ENCODE data around the gene COL4A4. TPM values are rescaled to one million over a fixed set of nuclear protein-coding genes. Genes with fewer than 3 reads are reported as not detected.

COL4A4 gene
- total RNA-seq, 1 donor from 2014 or later, result 0.41 TPM

- Mint-ChIP-seq H3K27ac (no peak overlapping the region), H3K4me1 (ENCODE audit: low read depth) (no peaks in the 10 kb centered on the region), H3K9me3 (ENCODE audit: low read depth) (no peaks in the 10 kb centered on the region), H3K4me3 (ENCODE audit: low read depth) (no peak overlapping the region), H3K27me3 (no peaks in the 10 kb centered on the region), H3K36me3 (ENCODE audit: insufficient read depth) (no peaks in the 10 kb centered on the region)
- no peak for DNase-seq (ENCODE audit: low spot score, unreplicated experiment)
- no peak for TF ChIP-seq CTCF (IDR thresholded peaks at IDR 0.05; ENCODE audit: unreplicated experiment)
Measured at GRCh38 chr2:227025510-227025909, 138.5 kb downstream of the COL4A4 start.

- H3K27ac Mint-ChIP-seq, result no peak overlapping the region
- no peaks in the 10 kb centered on the region for H3K27me3 Mint-ChIP-seq
- no peaks in the 10 kb centered on the region for H3K36me3 Mint-ChIP-seq (ENCODE audit: insufficient read depth)
- DNase-seq (ENCODE audit: low spot score, unreplicated experiment), result no peak
- no peak for TF ChIP-seq CTCF (IDR thresholded peaks at IDR 0.05; ENCODE audit: unreplicated experiment)
- no peak overlapping the region for H3K4me3 Mint-ChIP-seq (ENCODE audit: low read depth)
- no peaks in the 10 kb centered on the region for H3K4me1 Mint-ChIP-seq (ENCODE audit: low read depth)
- H3K9me3 Mint-ChIP-seq (ENCODE audit: low read depth), result no peaks in the 10 kb centered on the region
Measured at GRCh38 chr2:227022608-227023007, 141.4 kb downstream of the COL4A4 start.

- no peak overlapping the region for H3K27ac Mint-ChIP-seq
- H3K9me3 Mint-ChIP-seq (ENCODE audit: low read depth), result no peaks in the 10 kb centered on the region
- TF ChIP-seq CTCF (IDR thresholded peaks at IDR 0.05; ENCODE audit: unreplicated experiment), result no peak
- DNase-seq (ENCODE audit: low spot score, unreplicated experiment), result no peak
- H3K4me1 Mint-ChIP-seq (ENCODE audit: low read depth), result no peaks in the 10 kb centered on the region
- H3K4me3 Mint-ChIP-seq (ENCODE audit: low read depth), result no peak overlapping the region
- no peaks in the 10 kb centered on the region for H3K36me3 Mint-ChIP-seq (ENCODE audit: insufficient read depth)
- no peaks in the 10 kb centered on the region for H3K27me3 Mint-ChIP-seq
Measured at GRCh38 chr2:227020416-227020815, 143.6 kb downstream of the COL4A4 start.

- Mint-ChIP-seq H3K27ac (no peak overlapping the region), H3K4me3 (ENCODE audit: low read depth) (no peak overlapping the region), H3K4me1 (ENCODE audit: low read depth) (no peaks in the 10 kb centered on the region), H3K9me3 (ENCODE audit: low read depth) (no peaks in the 10 kb centered on the region), H3K36me3 (ENCODE audit: insufficient read depth) (no peaks in the 10 kb centered on the region), H3K27me3 (no peaks in the 10 kb centered on the region)
- no peak for DNase-seq (ENCODE audit: low spot score, unreplicated experiment)
- TF ChIP-seq CTCF (IDR thresholded peaks at IDR 0.05; ENCODE audit: unreplicated experiment), result no peak
Measured at GRCh38 chr2:227016894-227017293, 147.1 kb downstream of the COL4A4 start.

GRCh38 chr2:227013881-227014280 is 150.1 kb downstream of the COL4A4 start:
- no peak overlapping the region for H3K27ac Mint-ChIP-seq
- H3K36me3 Mint-ChIP-seq (ENCODE audit: insufficient read depth), result no peaks in the 10 kb centered on the region
- H3K4me1 Mint-ChIP-seq (ENCODE audit: low read depth), result no peaks in the 10 kb centered on the region
- no peak overlapping the region for H3K4me3 Mint-ChIP-seq (ENCODE audit: low read depth)
- no peaks in the 10 kb centered on the region for H3K27me3 Mint-ChIP-seq
- TF ChIP-seq CTCF (IDR thresholded peaks at IDR 0.05; ENCODE audit: unreplicated experiment), result no peak
- no peaks in the 10 kb centered on the region for H3K9me3 Mint-ChIP-seq (ENCODE audit: low read depth)
- no peak for DNase-seq (ENCODE audit: low spot score, unreplicated experiment)
